ENCODE measurements around the gene HBB.
"Not testable (repeated sequence)": the region's sequence is repeated elsewhere in the genome, so short reads cannot be mapped to it uniquely, and the experiment has no call there.

The HBB gene

DNA sequence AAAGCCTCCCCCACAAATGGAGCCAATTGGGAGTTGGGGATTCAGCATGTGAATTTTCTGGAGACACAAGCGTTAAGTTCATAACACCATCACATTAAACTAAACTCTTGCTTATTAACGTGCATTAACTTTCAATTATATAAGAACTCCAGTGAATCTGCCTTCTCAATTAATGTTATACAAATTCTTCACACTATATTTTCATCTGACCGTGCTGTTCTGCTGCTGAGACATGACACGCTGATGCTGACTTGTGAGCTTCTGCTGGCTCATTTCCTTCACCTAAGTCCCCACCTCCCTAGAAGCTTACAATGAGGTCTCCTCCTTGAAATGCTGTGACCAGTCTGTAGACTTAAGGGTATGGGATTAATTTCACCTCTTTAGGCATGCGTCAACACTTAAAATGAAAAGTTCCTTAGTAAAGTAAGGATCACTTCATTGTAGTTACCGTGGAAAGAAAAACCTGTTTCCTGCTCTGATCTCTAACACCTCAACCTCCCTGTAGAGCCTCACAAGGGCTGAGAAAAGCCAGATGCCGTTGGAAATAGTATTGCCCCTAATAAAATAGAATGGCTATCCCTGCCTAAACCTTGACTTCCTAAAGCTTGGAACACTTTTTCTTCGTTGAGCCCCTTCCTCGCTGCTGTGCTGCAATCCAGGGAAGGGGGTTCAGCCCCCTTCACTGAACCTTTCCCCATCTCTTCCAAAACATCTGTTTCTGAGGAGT is 25.5 kb upstream of the HBB start:
- no peaks in the 10 kb centered on the region for H3K36me3 Mint-ChIP-seq (ENCODE audit: low read depth)
- no peaks in the 10 kb centered on the region for H3K27me3 Mint-ChIP-seq
- no peaks in the 10 kb centered on the region for H3K4me1 Mint-ChIP-seq
- no peak overlapping the region for H3K27ac Mint-ChIP-seq
- H3K4me3 Mint-ChIP-seq, result no peak overlapping the region
- ATAC-seq, result no peak
- H3K9me3 Mint-ChIP-seq, result no peaks in the 10 kb centered on the region
- no peak for DNase-seq

DNA sequence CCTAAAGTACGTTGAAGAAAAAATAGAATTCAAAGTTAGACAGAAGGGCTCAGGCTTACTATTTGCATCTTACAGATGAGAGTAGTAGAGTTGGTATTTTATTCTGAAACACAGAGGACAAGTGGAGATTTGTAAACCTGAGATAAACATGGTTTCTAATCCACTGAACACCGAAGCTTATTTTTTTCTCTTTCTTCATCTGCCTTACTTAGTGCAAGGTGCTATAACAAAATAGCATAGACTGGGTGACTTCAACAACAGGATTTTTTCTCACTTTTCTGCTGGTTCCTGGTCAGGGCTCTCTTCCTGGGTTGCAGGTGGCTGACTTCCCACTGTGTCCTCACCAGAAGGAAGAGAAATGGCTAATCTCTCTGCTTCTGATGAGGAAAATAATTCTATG is 24.9 kb upstream of the HBB start:
- Mint-ChIP-seq H3K27me3 (no peaks in the 10 kb centered on the region), H3K9me3 (no peaks in the 10 kb centered on the region), H3K36me3 (ENCODE audit: low read depth) (no peaks in the 10 kb centered on the region), H3K4me3 (no peak overlapping the region), H3K4me1 (no peaks in the 10 kb centered on the region), H3K27ac (no peak overlapping the region)
- no peak for ATAC-seq
- DNase-seq, result no peak

DNA sequence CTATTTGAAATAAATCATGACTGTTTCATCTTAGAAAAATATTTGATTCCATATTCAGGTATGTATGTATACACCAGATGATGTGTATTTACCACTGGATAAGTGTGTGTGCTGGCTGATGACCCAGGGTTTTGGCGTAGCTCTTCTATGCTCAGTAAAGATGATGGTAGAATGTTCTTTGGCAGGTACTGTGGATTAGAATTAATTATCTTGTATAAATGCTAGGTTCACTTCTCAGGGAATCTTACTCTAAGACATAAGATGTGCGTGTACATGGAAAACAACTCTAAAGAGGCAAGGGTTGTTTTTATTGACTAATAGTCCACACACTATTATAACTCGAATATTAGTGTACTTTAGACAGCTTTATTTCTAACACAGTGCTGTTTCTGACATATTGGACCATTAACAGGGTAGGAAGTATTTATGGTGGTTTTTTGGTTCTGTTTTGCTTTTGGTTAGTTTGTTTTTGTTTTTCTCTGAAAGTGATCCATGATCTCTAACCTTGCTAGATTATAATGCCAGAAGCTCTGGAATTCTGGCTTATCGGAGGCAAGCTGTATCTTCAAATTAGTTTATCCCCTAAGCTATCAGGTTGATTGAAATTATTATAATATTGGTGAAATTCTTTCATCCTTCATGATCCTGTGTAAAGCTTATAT is 23.8 kb upstream of the HBB start:
- Mint-ChIP-seq H3K4me1 (no peaks in the 10 kb centered on the region), H3K4me3 (no peak overlapping the region), H3K36me3 (ENCODE audit: low read depth) (no peaks in the 10 kb centered on the region), H3K27me3 (no peaks in the 10 kb centered on the region), H3K27ac (no peak overlapping the region), H3K9me3 (no peaks in the 10 kb centered on the region)
- ATAC-seq (no peak), DNase-seq (no peak)

DNA sequence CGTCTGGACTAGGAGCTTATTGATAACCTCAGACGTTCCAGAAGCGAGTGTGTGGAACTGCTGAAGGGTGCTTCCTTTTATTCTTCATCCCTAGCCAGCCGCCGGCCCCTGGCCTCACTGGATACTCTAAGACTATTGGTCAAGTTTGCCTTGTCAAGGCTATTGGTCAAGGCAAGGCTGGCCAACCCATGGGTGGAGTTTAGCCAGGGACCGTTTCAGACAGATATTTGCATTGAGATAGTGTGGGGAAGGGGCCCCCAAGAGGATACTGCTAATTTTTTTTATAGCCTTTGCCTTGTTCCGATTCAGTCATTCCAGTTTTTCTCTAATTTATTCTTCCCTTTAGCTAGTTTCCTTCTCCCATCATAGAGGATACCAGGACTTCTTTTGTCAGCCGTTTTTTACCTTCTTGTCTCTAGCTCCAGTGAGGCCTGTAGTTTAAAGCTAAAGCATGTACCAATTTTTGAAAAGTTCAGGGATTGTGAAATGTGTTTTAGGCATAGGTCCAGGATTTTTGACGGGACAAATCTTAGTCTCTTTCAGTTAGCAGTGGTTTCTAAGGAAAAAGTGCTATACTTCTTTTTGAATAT is 23.0 kb upstream of the HBB start, which contains the start of gene HBG1:
TSS of gene HBG1 (minus strand) at position 51 of the 590 bp plus-strand sequence. CDS start 53 bp downstream, outside the sequence.
- H3K36me3 Mint-ChIP-seq (ENCODE audit: low read depth), result not testable (repeated sequence)

DNA sequence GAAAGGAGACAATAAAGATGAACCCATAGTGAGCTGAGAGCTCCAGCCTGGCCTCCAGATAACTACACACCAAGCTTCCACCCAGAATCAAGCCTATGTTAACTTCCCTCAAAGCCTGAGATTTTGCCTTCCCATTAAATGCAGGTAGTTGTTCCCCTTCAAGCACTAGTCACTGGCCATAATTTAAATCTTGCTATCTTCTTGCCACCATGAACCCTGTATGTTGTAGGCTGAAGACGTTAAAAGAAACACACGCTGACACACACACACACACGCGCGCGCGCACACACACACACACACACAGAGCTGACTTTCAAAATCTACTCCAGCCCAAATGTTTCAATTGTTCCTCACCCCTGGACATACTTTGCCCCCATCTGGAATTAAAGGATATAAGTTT is 21.6 kb upstream of the HBB start:
- not testable (repeated sequence) for H3K27me3 Mint-ChIP-seq; H3K9me3 Mint-ChIP-seq; H3K27ac Mint-ChIP-seq; H3K4me1 Mint-ChIP-seq; H3K36me3 Mint-ChIP-seq (ENCODE audit: low read depth); H3K4me3 Mint-ChIP-seq; ATAC-seq; DNase-seq

More for the DNA sequence above, 23.0 kb upstream of the HBB start, which contains the start of gene HBG1:
- ATAC-seq, H3K4me1 Mint-ChIP-seq, H3K27me3 Mint-ChIP-seq, H3K9me3 Mint-ChIP-seq, H3K4me3 Mint-ChIP-seq, H3K27ac Mint-ChIP-seq, DNase-seq: not testable (repeated sequence)

DNA sequence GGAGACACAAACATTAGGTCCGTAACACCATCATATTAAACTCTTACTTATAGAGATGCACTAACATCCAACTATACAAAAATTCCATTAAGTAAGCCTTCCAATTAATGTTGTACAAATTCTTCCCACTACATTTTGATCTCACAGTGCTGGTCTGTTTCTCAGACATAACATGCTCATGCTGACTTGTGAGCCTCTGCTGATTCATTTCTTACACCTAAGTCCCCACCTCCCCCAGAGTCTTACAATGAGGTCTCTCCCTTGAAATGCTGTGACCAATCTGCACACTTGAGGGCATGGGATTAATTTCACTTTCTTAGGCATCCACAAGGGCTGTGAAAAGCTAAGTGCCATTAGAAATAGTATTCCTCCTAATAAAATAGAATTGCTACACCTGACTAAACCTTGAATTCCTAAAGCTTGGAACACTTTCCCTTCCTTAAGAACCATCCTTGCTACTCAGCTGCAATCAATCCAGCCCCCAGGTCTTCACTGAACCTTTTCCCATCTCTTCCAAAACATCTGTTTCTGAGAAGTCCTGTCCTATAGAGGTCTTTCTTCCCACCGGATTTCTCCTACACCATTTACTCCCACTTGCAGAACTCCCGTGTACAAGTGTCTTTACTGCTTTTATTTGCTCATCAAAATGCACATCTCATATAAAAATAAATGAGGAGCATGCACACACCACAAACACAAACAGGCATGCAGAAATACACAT is 20.8 kb upstream of the HBB start:
- no peaks in the 10 kb centered on the region for H3K4me1 Mint-ChIP-seq
- H3K36me3 Mint-ChIP-seq (ENCODE audit: low read depth), result no peaks in the 10 kb centered on the region
- H3K4me3 Mint-ChIP-seq, result no peak overlapping the region
- H3K27ac Mint-ChIP-seq, result no peak overlapping the region
- DNase-seq (no peak), ATAC-seq (no peak)
- H3K9me3 Mint-ChIP-seq, result no peaks in the 10 kb centered on the region
- peaks cover 3% of the 10 kb centered on the region for H3K27me3 Mint-ChIP-seq

DNA sequence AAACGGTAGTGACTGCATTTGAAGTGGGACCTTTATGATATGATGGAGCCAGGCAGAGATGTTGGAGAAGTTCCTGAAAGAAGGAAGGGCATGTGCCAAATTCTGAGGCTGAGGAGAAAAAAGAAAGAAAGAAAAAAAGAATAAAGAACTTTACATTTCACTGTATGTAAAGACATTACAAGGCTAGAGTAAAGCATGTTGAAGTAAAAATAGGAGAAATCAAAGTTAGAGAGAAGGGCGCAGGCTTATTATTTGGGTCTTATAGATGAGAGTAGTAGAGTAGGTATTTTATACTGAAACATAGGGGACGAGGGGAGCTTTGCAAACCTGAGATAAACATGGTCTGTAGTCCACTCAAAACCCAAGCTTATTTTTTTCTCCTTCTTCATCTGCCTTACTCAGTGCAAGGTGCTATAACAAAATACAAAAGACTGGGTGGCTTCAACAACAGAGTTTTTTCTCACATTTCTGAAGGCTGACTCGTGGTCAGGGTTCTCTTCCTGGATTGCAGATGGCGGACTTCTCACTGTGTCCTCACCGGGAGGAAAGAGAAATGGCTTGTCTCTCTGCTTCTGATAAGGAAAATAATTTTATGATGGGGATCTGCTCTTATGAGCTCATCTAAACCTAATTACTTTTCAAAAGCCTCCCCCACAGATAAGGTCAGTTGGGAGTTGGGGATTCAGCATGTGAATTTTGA is 20.1 kb upstream of the HBB start:
- Mint-ChIP-seq H3K4me3 (no peak overlapping the region), H3K27ac (no peak overlapping the region), H3K9me3 (no peaks in the 10 kb centered on the region), H3K36me3 (ENCODE audit: low read depth) (no peaks in the 10 kb centered on the region), H3K27me3 (peaks cover 3% of the 10 kb centered on the region), H3K4me1 (no peaks in the 10 kb centered on the region)
- DNase-seq (no peak), ATAC-seq (no peak)

DNA sequence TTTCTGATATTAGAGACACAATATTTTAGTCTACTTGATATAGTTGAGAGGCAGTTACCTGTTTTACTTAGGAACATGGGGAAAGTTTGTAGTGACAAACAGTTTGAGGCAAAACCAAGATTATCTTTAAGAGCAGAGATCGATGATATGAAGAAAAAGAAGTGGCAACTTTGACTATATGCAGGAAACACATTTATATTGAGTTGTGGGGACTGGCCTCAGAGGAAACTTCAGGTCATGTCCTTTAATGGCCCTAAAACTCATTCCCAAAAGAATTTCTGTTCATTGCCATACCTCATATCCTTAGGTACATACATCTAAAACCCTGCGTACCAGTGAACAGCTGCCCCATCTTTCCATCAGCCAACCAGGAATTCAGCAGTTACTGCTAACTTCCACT is 18.3 kb upstream of the HBB start:
- DNase-seq (no peak), ATAC-seq (no peak)
- Mint-ChIP-seq H3K27me3 (peaks cover 3% of the 10 kb centered on the region), H3K36me3 (ENCODE audit: low read depth) (no peaks in the 10 kb centered on the region), H3K9me3 (no peaks in the 10 kb centered on the region), H3K27ac (no peak overlapping the region), H3K4me1 (no peaks in the 10 kb centered on the region), H3K4me3 (no peak overlapping the region)

DNA sequence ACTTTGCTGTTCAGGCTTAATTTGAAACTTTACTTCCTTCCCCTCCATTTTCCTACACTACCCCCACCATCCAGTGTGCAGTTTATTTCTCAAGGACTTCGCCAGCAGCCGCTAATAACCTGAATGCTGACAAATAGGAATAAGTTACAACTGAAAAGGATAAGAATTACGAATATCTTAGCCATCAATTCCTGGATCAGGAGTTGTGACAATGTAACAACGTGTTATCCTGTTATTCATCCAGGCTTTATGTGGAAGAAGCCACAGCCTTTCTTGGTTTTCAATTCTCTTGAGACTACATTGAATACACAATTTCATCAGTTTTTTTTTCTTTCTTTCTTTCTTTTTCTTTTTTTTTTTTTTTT is 16.9 kb upstream of the HBB start:
- no peaks in the 10 kb centered on the region for H3K36me3 Mint-ChIP-seq (ENCODE audit: low read depth)
- H3K27me3 Mint-ChIP-seq, result peaks cover 3% of the 10 kb centered on the region
- no peak for DNase-seq

DNA sequence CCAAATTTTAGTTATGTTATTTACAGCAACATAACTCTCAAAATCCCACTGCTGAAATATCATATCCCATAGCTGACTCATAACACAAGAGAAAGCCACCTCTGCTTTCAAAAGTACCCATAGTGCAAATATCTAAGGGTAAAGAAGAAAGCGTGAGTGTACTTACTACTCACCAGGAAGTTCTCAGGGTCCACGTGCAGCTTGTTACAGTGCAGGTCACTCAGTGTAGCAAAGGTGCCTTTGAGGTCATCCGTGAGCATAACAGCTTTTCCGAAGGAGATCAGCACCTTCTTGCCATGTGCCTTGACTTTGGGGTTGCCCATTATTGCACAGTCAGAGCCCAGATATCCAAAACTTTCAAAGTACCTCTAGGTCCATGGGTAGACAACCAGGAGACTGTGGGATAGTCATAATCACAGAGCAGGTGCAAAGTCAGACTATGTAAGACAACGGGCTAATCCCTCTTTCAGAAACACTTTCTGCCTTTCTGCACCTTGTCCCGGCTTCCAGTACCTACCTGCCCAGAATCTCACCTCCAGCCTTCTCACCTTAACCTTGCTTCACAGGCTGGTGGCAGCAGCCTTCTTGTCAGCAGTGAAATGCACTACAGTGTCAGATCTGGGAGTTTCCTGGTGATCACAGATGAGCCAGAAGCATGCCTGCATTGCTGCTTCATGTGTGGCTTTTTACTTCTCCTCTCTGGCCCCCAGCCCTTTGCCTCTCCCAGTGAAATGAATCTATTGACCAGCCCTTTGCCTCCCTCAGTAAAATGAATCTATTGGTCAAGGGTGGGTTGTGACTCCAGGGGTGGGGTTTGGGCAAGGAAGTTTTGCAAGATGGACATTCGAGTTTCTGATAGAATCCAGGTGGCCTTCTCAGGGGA is 16.3 kb upstream of the HBB start:
- no peaks in the 10 kb centered on the region for H3K36me3 Mint-ChIP-seq (ENCODE audit: low read depth)
- H3K27me3 Mint-ChIP-seq, result peaks cover 3% of the 10 kb centered on the region
- H3K27ac Mint-ChIP-seq, result no peak overlapping the region
- DNase-seq, result no peak
- no peak for ATAC-seq
- H3K9me3 Mint-ChIP-seq, result no peaks in the 10 kb centered on the region
- H3K4me1 Mint-ChIP-seq, result no peaks in the 10 kb centered on the region
- no peak overlapping the region for H3K4me3 Mint-ChIP-seq

More for the DNA sequence above, 16.9 kb upstream of the HBB start:
- Mint-ChIP-seq H3K9me3 (no peaks in the 10 kb centered on the region), H3K4me3 (no peak overlapping the region), H3K27ac (no peak overlapping the region), H3K4me1 (no peaks in the 10 kb centered on the region)
- ATAC-seq, result no peak

DNA sequence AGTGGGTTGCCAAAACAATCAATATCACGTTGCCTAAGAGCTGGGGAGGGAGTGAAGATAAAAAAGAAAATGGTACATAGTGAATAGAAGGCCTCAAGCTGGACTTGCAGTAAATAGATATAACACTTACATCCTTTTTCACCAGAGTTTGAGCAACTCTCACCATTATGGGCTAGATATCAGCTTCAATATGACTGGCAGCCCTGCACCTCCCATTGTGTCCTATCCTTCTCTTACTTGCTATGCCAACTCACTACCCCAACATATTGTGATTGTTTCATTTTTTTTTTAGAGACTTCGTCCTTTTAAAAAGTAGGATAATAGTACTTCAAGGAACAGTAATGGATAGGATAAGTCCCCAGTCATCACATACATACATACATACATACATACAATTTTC is 15.3 kb upstream of the HBB start:
- ATAC-seq, result no peak
- no peaks in the 10 kb centered on the region for H3K36me3 Mint-ChIP-seq (ENCODE audit: low read depth)
- no peak for DNase-seq
- no peaks in the 10 kb centered on the region for H3K4me1 Mint-ChIP-seq
- no peak overlapping the region for H3K4me3 Mint-ChIP-seq
- no peaks in the 10 kb centered on the region for H3K9me3 Mint-ChIP-seq
- H3K27ac Mint-ChIP-seq, result no peak overlapping the region
- H3K27me3 Mint-ChIP-seq, result peaks cover 3% of the 10 kb centered on the region

DNA sequence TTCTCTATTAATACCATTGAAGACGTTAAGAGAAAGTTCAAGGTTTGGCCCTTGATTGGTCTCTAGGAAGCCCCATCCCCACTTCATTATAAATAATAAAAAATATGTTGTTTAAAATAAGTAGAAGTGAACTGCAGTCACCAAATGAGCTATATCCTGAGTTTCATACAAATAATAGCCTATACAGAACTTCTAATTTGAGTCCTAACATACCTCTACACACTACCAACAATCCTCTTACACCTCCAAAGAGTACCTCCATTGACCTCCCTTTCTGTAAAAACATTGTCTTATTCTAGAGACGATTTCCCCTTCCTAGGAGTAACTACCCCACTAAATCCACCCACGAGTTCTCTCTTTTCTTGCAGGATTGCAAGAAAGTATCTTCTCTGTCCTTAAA is 14.6 kb upstream of the HBB start:
- H3K4me1 Mint-ChIP-seq, result no peaks in the 10 kb centered on the region
- DNase-seq (no peak), ATAC-seq (no peak)
- no peaks in the 10 kb centered on the region for H3K36me3 Mint-ChIP-seq (ENCODE audit: low read depth)
- no peaks in the 10 kb centered on the region for H3K9me3 Mint-ChIP-seq
- no peak overlapping the region for H3K27ac Mint-ChIP-seq
- H3K4me3 Mint-ChIP-seq, result no peak overlapping the region
- H3K27me3 Mint-ChIP-seq, result peaks cover 3% of the 10 kb centered on the region

DNA sequence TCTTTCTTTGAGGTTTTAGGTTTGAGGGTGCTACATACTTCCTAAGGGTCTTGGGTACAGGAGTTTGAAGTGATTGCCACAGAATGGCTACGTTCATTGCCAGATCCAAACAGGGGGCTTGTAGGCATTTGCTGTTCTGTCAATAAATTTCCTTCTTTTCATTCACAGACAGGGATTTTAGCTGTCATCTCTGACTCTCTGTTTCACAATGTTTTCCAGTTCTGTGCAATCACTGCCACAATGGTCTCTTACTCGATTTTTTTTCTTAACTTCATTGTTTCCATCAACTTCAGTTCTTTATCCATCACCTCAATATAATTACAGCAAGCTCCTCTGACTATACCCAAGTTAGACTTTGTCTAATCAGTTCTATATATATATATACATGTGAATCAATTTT is 13.6 kb upstream of the HBB start:
- Mint-ChIP-seq H3K4me1 (no peaks in the 10 kb centered on the region), H3K4me3 (no peak overlapping the region), H3K27ac (no peak overlapping the region), H3K36me3 (ENCODE audit: low read depth) (no peaks in the 10 kb centered on the region), H3K27me3 (peaks cover 4% of the 10 kb centered on the region), H3K9me3 (no peaks in the 10 kb centered on the region)
- no peak for ATAC-seq
- no peak for DNase-seq

DNA sequence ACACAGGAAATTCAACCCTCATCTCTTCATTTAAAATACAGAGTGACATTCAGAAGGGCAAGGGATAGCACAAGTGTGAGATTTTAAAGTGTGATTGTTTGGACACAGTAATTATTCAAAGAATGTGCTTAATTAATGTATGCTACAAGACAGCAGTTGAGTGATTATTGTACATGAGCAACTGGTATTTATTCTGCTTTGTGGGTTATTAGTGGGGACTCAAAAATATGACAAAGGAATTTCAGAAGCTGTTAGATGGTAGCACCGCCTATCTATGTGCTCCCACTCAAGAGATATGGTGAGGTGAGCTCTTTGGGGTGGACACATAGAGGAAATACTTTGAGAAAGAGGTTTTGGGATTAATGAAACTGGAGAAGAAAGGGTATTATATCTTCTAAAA is 13.2 kb upstream of the HBB start:
- no peak for ATAC-seq
- Mint-ChIP-seq H3K9me3 (no peaks in the 10 kb centered on the region), H3K4me3 (no peak overlapping the region), H3K27me3 (peaks cover 7% of the 10 kb centered on the region), H3K27ac (no peak overlapping the region), H3K4me1 (no peaks in the 10 kb centered on the region), H3K36me3 (ENCODE audit: low read depth) (no peaks in the 10 kb centered on the region)
- DNase-seq, result no peak

Data from activated naive CD8-positive, alpha-beta T cell treated with anti-CD3 and anti-CD28 coated beads, Interleukin-2, amount 50 U/mL, for 24 hours (primary cell).